CD4-positive, alpha-beta T cell treated with Interleukin-2 at 100 ng/mL for 4 hours (primary cell): ENCODE measurements around the gene CD34.

ENCODE experiments used
- DNase-seq: peaks from one replicate; pipeline ENCODE4 v3.0.0-alpha.2; 2020; ENCODE audit warnings: low spot score

Gene CD34

DNA sequence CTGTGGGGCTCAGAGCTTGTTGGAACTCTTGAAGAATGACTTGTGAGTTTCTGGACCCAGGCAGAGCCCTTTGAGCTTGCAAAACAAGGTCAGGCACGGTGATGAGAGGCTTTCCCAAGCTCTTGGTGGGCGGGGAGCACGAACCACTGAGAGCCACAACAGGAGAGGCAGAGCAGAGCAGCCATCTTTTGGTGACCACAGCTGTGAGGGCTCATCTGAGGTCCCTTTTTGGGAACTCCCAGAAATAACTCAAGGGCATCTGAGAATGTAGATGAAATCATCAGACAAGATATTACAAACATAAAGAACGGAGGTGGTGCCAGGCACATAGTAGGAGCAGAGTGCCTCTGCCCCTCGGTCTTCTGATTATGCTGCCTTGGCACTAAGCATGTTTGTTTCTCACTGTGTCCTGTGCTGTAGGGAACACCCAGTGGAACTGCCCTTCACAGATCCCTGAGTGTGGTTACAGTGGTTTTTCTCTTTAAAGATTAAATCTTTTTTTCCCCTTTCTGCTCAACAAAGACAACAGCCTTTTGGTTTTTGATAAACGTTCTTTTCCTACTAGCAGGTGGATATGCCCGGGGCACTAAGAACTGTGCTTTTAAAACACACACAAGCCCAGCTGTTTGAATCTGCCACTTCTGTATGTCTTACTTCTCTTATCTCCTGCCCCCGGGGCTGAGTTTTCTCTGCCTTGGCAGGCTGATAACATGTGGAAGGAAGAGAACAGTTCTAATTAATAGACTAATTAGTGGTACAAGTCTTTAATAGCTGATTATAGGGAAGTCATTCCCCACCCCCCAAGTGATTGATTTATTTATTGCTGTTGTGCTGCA, 37.7 kb downstream of the CD34 start:
- DNase-seq: peak; percentile 49

DNA sequence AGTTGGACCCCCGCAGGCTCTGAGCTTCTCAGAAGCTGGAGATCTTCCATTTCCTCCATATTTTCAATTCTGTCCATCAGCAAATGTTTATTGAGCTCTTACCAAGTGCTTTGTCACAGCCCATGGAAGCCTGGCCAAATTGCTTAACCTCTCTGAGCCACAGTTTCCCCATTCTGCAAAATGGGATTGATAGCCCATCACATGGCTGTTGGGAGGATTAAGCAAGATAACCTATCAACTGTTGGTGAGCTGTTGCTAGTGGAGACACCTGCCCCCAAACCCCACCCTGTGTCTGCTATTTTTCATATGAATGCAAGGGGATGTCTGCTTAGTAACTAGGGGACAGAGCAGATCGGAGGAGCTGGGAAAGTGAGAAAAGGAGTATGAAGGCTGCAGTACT, 38.3 kb downstream of the CD34 start:
- DNase-seq: no peak

DNA sequence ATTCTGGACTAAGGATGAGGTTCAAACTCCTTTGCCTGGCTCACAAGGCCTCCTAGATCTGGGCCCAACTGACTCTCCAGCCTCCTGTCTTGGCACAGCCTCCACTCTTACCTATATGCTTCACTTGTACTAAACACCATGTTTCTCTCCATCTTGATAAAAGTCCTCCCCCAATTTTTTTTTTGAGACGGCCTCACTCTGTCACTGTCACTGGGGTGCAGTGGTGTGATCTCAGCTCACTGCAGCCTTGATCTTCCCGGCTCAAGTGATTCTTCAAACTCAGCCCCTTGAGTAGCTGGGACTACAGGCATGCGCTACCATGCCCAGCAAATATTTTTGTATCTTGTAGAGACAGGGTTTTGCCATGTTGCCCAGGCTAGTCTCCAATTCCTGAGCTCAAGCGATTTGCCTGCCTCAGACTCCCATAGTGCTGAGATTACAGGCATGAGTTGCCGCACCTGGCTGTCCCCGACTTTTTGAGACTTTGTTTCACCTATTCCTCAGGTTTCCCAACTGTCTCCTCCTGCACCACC, 39.7 kb downstream of the CD34 start:
- DNase-seq: no peak

DNA sequence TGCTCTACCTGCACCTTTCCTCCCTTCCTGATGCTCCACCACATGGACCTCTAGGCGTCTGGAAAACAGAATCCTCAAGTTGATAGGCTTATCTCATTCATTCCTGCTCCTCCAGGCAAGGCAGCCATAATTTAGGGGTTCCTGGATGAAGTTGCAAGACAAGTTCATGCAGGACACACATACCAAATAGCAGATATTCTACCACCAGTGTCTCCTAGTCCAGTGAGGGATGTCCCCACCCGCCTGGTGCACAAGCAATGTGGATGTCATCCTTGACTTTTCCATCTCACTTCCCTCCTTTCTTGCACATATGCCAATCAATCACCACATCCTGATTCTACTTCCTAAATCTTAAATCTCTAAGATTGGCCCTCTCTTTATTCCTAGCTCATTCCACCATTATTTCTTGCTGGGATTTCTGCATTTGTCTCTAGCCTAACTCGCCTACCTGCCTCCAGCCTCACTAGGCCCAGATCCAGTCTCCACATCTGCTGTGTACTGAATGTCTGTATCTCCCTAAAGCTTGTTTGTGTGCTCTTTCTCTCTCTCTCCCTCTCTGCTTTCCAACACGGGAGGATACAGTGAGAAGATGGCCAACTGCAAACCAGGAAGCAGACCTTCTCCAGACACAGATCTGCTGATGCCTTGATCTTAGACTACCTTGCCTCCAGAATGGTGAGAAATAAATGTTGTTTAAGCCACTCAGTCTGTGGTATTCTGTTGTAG, 40.5 kb downstream of the CD34 start:
- DNase-seq: no peak

DNA sequence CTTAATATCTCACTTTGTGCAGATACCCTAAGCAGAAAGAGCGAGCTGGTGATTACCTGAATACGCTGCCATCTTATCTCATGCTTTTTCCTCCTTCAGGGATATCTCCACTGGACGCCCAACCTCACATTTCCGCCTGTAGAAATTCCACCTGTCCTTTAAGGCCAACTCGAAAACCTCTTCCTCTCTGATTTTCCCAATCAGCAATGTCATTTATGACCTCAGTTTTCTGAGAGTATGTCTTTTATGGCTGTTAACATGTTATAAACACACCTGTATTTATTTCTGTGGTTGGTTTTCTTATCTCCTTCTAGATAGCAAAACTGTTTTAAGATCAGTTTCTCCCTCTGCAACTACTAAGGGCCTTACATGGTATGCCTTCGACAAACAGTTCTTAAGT, 41.1 kb downstream of the CD34 start:
- no peak for DNase-seq

DNA sequence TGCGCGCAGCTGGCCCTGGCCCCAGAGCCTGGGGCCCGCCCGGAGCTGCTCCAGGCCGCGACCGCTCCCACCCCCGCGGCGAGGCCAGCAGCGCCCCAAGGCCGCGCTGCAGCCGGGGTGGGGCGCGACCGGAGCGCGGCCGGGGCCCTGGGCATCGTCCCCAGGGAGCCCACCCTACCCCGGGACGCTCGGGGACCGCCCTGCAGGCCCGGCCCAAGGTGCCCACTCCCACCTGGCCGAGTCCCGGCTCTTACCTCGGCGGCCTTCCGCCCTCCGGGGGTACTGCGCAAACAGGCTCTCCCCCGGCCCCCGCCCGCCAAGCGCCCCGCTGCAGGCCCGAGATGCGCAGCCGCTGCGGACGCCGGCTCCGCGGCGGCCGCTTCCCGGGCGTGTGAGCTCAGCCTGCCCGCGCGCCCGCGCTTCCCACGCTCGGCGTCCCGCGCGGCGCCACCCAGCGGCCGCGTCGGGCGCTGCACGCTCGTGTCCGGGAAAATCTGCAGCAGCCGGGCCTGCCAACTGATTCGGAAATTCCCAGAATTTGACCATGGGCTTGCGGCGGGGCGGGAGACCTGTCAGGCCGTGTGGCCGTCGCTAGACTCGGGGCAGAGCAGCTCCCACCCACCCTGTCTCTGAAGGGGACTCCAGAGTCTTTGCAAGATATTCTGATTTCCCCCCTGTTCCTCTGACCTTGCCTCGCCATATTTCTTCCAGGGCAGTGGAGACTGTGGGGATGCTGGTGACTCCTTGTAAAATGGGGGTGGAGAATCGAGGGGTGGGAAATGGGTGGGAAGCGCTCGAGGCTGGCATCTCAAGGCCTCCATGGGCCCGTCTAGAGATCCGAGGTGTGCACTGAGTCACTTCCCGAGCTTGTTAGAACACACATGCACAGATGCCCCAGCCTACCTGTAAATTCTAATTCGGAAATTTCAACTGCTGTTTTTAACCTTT, 41.9 kb downstream of the CD34 start:
- DNase-seq: peak; percentile 71

DNA sequence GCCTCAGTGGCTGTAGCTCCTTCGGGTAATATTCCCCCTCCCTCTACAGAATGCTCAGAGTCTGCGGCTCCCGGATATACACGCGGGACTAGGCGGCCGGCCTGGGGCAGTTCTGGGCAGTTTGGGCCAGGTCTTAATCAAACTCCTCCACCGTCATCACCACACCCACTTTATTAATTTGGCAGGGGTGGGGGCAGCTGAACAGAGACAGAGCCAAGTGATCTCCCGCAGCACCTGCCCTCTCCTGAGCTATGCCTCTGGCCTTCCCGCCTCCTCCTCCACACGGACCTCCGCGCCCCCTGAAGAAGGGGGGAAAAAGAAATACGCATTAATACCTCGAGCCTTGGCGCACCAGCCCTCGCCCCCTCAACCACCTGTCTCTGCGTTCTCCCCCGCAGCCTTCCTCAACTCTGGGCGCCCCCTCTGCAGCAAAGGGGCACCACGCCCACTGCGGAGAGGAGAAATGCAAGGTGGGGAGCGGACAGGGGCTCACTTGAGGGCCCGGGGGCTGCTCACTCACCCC, 42.6 kb downstream of the CD34 start:
- peak; percentile 19 for DNase-seq

DNA sequence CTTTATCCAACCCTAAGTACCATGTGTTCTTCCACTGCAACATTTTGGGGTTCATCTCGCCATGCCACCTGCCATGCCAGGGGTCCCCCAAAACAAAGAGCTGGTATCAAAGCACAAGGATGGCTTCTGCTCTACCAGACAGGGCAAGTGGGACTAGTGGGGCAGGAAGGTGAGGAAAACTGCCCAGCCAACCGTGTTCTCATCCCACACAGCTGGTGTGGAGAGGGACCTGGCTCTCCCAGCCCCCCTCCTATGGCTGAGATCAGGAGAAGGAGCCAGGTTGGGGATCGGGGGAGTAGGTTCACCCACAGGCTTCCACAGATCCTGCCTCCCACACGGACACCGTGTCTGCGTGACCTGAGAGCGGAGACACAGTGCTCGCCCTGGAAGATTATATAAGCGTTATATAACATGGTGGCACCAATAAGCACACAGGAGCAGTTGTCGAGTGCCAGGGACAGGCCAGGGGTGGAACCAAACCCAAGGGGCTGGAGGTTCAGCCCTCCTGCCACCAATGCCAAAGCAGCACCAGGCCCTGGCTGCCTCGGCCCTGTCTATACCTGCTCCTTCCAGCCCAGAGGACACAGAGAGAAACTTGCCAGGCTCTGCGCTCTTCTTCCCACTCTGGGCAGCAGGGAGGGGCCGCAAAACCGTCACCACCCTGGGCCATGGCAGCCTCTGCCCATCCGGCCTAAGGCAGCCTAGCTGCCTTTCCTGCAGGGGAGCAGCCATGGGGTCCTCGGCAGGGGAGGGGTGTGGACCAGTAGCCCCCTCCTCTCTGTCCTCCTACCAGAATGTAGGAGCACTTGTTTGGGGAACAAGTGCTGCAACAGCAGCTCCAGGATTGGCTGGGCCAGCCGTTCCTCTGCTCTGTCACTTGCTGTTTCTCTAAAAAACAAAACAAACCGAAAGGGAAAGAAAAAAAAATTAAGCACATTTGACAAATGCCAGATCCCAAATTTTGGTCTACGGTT, 43.5 kb downstream of the CD34 start:
- peak; percentile 32 for DNase-seq

DNA sequence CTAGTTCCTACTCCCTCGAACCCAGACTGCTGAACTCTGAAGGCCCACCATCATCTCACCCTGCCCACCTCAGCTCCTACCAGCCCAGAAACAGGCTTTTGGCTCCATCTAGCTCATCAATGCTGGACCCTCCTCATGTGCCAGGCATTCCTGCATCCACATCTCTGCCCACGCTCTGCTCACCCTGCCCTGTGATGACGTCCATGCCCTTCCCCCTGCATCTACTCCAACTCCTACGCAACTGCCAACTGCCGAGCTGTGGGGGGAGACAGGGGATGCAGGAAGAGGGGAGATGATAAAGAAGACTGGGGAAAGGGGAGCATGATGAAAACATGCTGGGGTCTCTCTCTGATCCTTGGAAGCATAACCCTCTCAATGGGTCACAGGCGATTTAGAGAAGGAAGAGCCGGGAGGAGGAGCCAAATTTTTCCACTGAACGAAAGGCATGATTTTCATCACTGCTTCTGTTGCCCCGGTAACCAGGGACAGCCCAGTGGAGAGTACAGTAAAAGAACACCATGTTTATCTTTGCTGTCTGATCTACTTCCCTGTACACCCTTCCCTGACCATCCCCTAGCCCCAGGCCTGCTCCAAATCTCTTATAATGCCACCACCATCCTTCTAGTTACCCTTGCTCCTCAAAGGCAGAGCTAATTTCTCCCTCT, 44.3 kb downstream of the CD34 start:
- DNase-seq: peak; percentile 31

DNA sequence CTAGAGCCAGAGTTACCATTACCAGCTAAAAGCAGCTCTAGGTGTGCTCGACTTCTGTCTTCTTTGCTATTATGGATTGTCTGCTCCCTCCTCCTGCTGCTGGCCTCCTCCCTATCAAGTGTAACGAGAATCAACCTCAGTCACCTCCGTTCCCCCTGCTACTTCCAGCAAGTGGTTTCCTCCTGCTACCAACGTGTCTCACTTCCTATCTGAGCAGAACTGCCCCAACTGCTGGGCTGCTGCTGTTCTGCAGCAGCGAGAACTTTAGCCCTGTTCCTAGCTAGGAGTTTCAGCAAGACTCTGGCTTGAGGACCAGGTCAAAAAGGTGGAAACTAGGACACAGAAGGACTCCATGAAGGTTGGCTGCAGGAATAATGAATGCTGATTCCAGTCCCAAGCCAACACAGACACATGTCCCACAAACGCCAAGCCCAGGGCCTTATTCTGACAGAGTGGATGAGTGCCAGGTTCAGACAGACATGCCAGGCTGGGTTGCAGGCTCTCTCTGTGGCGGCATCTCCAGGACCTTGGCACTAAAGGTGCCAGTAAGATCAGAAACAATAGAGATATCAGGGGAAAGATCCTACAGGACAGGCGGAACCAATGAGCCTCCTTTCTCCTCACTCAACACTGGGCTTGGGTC, 46.9 kb downstream of the CD34 start:
- DNase-seq: peak; percentile 59

DNA sequence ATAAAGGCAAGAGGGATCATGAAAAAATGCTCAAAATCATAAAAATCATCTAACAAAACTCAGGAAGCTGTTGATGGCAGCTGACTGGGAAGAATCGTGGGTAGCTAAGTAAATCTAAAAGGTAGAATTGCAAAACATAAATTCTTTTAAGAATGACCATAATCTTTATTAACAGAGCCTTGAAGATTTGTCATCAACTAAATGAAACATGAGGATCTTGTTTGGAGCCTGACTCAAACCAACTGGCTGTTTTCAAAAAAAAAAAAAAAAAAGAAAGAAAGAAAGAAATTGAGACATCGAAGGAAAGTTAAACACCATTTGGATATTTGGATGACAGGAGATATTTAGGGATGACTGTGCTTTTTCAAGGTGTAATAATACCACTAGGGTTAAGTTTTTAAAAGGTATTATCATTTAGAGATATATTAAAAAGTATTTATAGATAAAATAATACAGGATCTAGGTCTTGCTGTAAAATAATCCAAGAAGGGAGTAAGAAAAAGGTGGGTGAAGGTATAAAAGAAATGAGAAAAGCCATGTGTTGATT, 48.6 kb downstream of the CD34 start:
- DNase-seq: no peak

DNA sequence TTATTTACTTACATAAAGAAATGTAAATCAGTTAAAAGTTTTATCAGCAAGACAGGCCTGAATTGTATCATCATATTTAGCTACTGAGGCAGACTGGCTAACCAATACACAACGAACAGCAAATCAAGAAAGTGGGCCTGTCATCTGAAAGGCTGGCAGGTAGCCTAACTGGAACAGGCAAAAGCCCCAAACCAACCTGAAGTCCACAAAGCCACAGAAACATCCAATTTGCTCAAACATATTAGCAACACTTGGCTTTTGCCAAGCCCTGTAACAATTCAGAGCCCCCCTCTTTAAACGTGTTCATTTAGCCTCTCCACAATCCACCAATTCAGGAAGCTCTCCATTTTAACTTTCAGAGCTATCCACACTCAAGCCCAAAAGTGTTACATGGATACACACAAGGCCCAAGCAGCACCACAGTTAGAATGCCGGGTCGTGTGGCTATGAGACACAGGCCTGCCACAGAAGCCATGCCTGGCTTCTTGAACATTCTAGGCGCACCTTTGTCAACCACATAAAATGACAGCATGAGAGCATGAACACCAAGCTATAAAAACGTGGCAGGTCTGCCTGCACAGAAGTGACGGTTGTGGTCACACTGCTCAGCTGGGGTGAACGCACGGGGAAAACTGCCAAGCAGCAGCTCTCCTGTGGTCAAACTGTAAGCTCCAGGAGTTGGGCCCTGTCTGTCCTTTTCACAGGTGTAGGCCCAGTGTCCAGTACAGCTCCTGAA, 49.3 kb downstream of the CD34 start:
- DNase-seq: peak; percentile 52

DNA sequence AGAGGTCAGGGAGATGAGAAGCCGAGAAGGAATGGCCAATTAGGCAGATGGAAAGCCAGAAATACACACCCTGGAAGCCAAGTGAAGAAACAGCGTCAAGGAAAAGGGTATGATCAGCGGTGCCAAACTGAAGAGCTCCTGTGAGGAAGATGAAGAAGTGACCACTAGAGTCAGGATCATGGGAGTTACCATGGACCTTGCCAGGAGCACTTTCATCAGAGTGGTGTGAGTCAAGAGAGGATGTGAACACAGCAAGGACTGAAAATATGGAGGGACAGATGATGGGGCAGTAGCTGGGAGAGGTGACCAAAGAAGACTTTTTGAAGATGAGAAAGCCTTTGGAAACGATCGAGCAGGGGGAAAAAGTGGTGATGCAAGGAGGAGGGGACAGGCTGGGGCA, 50.4 kb downstream of the CD34 start:
- no peak for DNase-seq

DNA sequence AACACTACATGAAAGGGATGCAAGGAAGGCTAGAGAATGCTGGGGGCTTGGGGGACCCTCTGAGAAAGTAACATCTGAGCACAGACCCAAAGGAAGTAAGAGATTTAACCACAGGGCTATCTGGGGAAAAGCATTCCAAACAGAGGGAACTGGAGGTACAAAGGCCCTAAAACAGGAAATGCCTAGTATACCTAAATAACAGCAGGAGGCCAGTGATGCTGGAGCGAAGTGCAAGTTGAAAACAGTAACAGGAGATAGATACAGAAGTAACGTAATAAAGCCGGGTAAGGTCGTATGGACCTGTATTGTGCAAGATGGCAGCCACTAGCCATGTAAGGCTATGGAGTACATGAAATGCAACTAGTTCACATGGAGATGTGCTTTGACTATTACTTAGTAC, 52.1 kb downstream of the CD34 start:
- no peak for DNase-seq

DNA sequence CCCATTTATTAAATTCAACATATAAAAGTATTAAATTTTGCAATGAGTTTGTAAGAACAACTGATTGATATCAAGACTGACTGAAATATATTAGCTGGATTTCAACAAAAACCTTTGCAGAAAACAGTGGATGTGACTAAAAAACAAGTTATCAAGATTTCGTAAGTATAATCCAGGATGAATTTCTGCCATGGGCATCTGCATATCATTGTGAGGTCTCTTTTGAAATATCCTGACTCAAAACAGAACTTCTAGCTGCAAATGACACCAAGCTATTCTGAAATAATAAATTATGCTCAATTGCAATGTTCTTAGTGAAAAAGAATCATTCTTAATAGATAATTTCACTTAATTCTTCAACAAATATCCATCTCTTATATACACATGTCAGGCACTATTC, 52.6 kb downstream of the CD34 start:
- DNase-seq: no peak

DNA sequence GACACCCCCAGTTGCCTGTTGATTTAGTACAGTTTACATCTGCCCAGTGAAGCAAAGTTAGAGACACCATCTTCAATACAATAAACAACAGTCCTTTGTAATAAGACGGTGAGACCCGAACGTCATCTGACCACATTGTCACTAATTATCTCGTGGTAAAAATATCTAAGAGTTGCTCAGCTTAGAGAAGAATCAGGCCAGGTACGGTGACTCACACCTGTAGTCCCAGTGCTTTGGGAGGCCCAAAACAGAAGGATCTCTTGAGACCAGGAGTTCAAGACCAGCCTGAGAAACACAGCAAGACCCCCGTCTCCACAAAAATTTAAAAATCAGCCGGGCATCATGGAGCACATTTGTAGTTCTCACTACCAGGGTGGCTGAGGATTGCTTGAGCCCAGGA, 53.5 kb downstream of the CD34 start:
- DNase-seq: no peak

DNA sequence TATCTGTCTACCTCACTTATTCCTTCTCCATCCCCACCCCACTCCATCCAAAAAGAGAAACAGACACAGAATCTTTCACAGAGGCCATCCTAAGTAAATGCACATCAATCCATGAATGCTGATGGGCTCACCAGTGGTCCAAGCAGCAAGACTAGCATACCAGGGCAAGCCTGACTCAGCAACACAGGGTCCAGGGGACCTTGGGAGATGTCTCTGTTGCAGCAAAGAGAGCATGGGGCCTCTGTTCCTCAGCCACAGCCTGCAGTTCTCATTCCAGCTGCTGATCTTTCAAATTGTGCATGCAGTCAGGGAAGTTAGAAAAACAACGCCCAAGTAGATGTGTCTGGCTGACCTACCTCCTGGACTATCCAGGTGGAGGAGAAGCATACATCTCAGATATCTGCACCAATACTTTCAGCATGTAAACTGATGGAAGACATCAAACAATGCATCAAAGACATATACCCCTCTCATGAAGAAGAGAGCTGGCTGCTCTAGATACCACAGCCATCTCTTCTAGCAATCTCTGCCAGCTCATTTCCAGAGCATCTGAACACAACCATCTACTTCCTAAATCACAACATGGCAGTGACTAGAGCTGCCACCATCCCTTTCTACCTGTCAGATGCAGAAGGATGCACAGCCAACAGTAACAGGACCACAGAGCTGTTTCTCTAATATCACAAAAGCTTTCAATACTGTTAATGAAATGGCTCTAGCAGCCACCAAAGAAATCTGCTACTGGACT, 54.5 kb downstream of the CD34 start:
- DNase-seq: no peak

DNA sequence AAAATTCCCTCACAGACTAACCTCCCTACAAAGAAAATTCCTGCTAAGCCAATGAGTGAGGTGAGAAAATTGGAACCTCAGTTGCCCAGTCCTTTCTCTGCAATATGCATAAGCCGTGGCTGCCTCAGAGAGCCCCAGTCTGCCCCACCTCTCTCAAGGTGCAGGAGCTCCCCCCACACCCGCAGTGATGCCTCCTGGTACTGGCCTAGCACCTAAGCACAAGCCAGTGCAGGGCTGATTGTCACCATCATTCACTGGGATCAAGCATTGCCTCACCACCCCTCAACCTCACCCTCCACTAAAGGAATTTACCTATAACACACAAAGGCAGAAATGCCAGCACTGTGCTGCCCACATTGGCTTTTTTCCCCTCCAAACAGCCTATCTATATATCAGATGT, 56.9 kb downstream of the CD34 start:
- DNase-seq: no peak
